AG04450 (cell line): ENCODE measurements around the gene TRAPPC12. TPM values are rescaled to one million over a fixed set of nuclear protein-coding genes. Genes with fewer than 3 reads are reported as not detected.

ENCODE experiments used
- CTCF ChIA-PET: fragments of 300-600, 350-600 bp; formaldehyde crosslinking; extraction: SDS; loops from one replicate; lab custom pipeline; 2022; ENCODE audit warnings: antibody characterized with exemption, inconsistent platforms; lab: Charles Lee
- POLR2A ChIA-PET: fragments of 350-600 bp; formaldehyde crosslinking; extraction: SDS; loops from one replicate; lab custom pipeline; 2021; ENCODE audit warnings: antibody characterized with exemption, inconsistent platforms; lab: Yijun Ruan, JAX
- DNase-seq: peaks from one replicate; pipeline ENCODE4 v3.0.0-alpha.2; 2011; ENCODE audit warnings: low read depth, low spot score
- H3K27ac ChIP-seq: one replicate; pipeline ENCODE4 v1.5.1; 2012; ENCODE audit warnings: low read depth, low read length, control low read depth
- H3K27me3 ChIP-seq: one replicate; pipeline ENCODE4 v1.6.0; 2012; ENCODE audit warnings: low read length; ENCODE audit not compliant: control insufficient read depth, insufficient read depth
- H3K4me3 ChIP-seq: 2 replicates; pipeline ENCODE4 v1.5.1; 2011; ENCODE audit warnings: mild to moderate bottlenecking, low read depth, low read length, control low read depth
- H3K9me3 ChIP-seq: 2 replicates; pipeline ENCODE4 v1.5.1; 2012; ENCODE audit warnings: low read length; ENCODE audit not compliant: control insufficient read depth, insufficient read depth
- CTCF ChIP-seq: IDR thresholded peaks from 2 replicates; pipeline ENCODE4 v1.5.1; 2011; ENCODE audit warnings: low read depth, low read length, control low read depth, inconsistent platforms
- polyA plus RNA-seq: library from polyadenylated mRNA; depleted of rRNA; stranded (reverse); fragments of >200 nt; gene quantifications from 2 replicates; pipeline ENCODE4 v1.2.3, GENCODE V29; 2011

TRAPPC12 gene
- polyA plus RNA-seq, 1 experiment: 41.7 TPM

DNA sequence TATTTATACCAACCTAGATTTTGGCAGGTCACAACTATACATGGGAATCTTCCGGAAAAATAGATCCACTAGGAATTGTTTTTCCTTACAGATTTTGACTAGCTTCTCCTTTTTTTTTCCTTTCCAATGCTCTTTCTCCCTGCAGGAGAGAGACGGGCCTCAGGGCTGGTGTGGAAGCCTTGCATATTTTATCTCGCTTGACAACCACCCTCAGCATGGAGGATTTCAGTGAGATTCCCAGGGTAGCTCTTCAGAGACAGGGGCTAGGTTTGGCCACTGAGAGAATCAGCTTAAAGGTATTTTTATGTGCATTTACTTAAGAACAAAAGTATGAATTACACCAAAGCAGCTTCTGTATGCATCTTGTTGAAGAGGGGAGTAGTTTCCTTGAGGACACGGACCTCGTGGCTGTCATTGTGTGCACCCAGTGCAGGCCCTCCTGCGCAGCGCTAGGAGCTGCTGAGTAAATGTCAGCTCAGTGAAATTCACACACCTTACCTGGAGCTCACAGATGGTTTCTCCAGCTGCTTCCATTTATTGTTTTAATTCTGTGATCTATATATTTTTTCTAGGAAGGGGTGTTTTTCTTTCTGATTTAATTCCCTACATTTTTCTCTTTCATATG, 54.4 kb downstream of the TRAPPC12 start:
- Histone ChIP-seq H3K4me3 (no peak overlapping the region), H3K27ac (no peak overlapping the region), H3K9me3 (no peaks in the 10 kb centered on the region), H3K27me3 (no peaks in the 10 kb centered on the region)
- no peak for TF ChIP-seq CTCF
- POLR2A ChIA-PET: no interaction called here
- no peak for DNase-seq
- CTCF ChIA-PET: interaction anchor here (1.3 to 3.7 kb wide), 2 partner anchors 10 to 29 kb away, joined by 4 to 45 read pairs; no protein-coding TSS in a partner anchor

DNA sequence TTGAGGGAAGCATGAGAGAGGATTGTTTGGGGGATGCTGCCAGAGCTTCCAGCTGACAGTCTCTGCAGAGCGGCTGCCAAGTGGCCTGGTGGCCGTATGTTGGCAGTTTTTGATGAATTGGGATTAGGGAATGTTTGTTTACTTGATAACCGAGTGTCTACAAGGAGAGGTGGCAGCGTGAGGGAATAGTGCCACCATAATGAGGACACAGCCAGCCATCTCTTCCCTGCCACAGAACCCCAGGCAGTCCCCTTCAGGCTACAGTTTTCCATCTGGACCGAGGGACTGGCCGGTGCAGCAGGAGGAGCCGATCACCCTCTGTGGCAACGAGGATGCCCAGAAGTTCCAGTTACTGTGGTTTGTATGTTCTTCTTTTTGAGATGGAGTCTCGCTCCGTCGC, 55.2 kb downstream of the TRAPPC12 start:
- CTCF ChIA-PET: interaction anchor here (1.3 to 3.7 kb wide), 2 partner anchors 11 to 28 kb away, joined by 4 to 45 read pairs; no protein-coding TSS in a partner anchor
- Histone ChIP-seq H3K27ac (no peak overlapping the region), H3K4me3 (no peak overlapping the region), H3K27me3 (no peaks in the 10 kb centered on the region), H3K9me3 (no peaks in the 10 kb centered on the region)
- TF ChIP-seq CTCF: no peak
- no peak for DNase-seq
- POLR2A ChIA-PET: interaction anchor here (0.7 kb wide), 1 partner anchor 11 kb away, joined by 3 read pairs; no protein-coding TSS in a partner anchor

GRCh38 chr2:3435445-3435844, 56.0 kb downstream of the TRAPPC12 start:
- Histone ChIP-seq H3K27ac (no peak overlapping the region), H3K9me3 (no peaks in the 10 kb centered on the region), H3K4me3 (no peak overlapping the region), H3K27me3 (no peaks in the 10 kb centered on the region)
- TF ChIP-seq CTCF: no peak
- DNase-seq: no peak
- ChIA-PET CTCF (interaction anchor here (3.7 kb wide), 1 partner anchor 12 kb away, joined by 45 read pairs; no protein-coding TSS in a partner anchor), POLR2A (no interaction called here)

DNA sequence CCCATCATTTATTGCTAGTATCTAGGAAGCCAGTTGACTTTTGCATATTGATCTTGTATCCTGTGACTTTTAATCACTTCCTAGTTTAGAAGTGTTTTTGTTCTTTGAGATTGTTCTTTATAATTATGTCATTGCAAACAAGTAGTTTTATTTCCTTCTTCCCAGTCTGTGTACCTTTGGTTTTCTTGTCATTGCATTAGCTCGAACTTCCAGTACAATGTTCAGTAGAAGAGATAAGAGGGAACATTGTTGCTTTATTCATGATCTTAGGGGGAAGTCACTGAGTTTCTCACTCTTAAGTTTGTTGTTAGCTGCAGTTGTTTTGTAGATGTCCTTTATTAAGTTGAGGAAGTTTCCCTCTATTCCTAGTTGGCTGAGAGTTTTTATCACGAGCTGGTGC, 61.0 kb downstream of the TRAPPC12 start:
- Histone ChIP-seq H3K4me3 (no peak overlapping the region), H3K27me3 (no peaks in the 10 kb centered on the region), H3K9me3 (no peaks in the 10 kb centered on the region; the same call in 1 of the 2 replicates), H3K27ac (no peak overlapping the region)
- CTCF ChIA-PET: interaction anchor here (4.6 to 6.3 kb wide), 2 partner anchors 17 to 22 kb away, joined by 21 to 66 read pairs; no protein-coding TSS in a partner anchor
- POLR2A ChIA-PET: no interaction called here
- TF ChIP-seq CTCF: no peak
- DNase-seq: no peak

GRCh38 chr2:3441465-3441864, 62.0 kb downstream of the TRAPPC12 start:
- no peaks in the 10 kb centered on the region for H3K27me3 ChIP-seq
- no peak overlapping the region for H3K4me3 ChIP-seq
- DNase-seq: no peak
- TF ChIP-seq CTCF: no peak
- peaks cover 6% of the 10 kb centered on the region for H3K9me3 ChIP-seq
- CTCF ChIA-PET: interaction anchor here (1.8 to 6.3 kb wide), 3 partner anchors 11 to 21 kb away, joined by 4 to 66 read pairs (median 21); no protein-coding TSS in a partner anchor
- POLR2A ChIA-PET: no interaction called here
- no peak overlapping the region for H3K27ac ChIP-seq
